ENCODE data around the gene CELF6. TPM values are rescaled to one million over a fixed set of nuclear protein-coding genes. Genes with fewer than 3 reads are reported as not detected.

Gene CELF6
- total RNA-seq, 6 donors from 2014 or later, result 0.61 to 29.3 (median 3.4) TPM

- H3K27me3 ChIP-seq, result no peaks in the 10 kb centered on the region
- H3K36me3 ChIP-seq, result peaks cover 0 to 17% (median 7%) of the 10 kb centered on the region in 4 donors
- 91 to 96% methylated on average over 3 of the region's 3 CpGs for WGBS, 2 donors
- H3K9me3 ChIP-seq, result no peaks in the 10 kb centered on the region
- H3K4me1 ChIP-seq, result no peaks in the 10 kb centered on the region
- H3K27ac ChIP-seq, result no peak overlapping the region
- no peak for DNase-seq
- no peak for ATAC-seq (ENCODE audit: low FRiP score in 2 of 2)
- H3K4me3 ChIP-seq, result no peak overlapping the region
- TF ChIP-seq POLR2A (IDR thresholded peaks at IDR 0.05) (no peak), EP300 (IDR thresholded peaks at IDR 0.05) (no peak), POLR2AphosphoS5 (IDR thresholded peaks at IDR 0.05) (no peak), CTCF (IDR thresholded peaks at IDR 0.05) (no peak)
Observed at GRCh38 chr15:72331021-72331420, 11.1 kb upstream of the CELF6 start.

- H3K4me3 ChIP-seq, result no peak overlapping the region
- DNase-seq, result no peak
- H3K4me1 ChIP-seq, result peaks cover 7 to 17% (median 12%) of the 10 kb centered on the region in 4 donors
- WGBS, 2 donors, result 98 to 100% methylated on average over 1 of the region's 1 CpG
- TF ChIP-seq POLR2AphosphoS5 (IDR thresholded peaks at IDR 0.05), result no peak
- no peak for TF ChIP-seq EP300 (IDR thresholded peaks at IDR 0.05)
- TF ChIP-seq CTCF (IDR thresholded peaks at IDR 0.05), result no peak
- no peak for TF ChIP-seq POLR2A (IDR thresholded peaks at IDR 0.05)
- H3K36me3 ChIP-seq, result peaks cover 0 to 14% (median 3%) of the 10 kb centered on the region in 4 donors
- ATAC-seq (ENCODE audit: low FRiP score in 2 of 2), result no peak
- H3K9me3 ChIP-seq, result no peaks in the 10 kb centered on the region
- H3K27ac ChIP-seq, result no peak overlapping the region
- H3K27me3 ChIP-seq, result no peaks in the 10 kb centered on the region
Observed at GRCh38 chr15:72323752-72324151, 3.8 kb upstream of the CELF6 start.

GRCh38 chr15:72319360-72319984 lies 485 bp downstream of the CELF6 start:
- Histone ChIP-seq H3K9me3 (no peaks in the 10 kb centered on the region), H3K36me3 (no peaks in the 10 kb centered on the region), H3K4me3 (peak overlapping the region; percentile 36 to 63 (median 54)), H3K27me3 (no peaks in the 10 kb centered on the region), H3K27ac (no peak overlapping the region), H3K4me1 (peaks cover 7 to 17% (median 12%) of the 10 kb centered on the region in 4 donors)
- peak; percentile 67 to 96 for DNase-seq
- peak in 1 of 2 donors; percentile 31 for TF ChIP-seq POLR2AphosphoS5 (IDR thresholded peaks at IDR 0.05)
- TF ChIP-seq CTCF (IDR thresholded peaks at IDR 0.05), result no peak
- ATAC-seq (ENCODE audit: low FRiP score in 2 of 2), result peak; percentile 86 to 92
- WGBS, 2 donors, result 13 to 14% methylated on average over 2 to 24 of the region's 48 CpGs

GRCh38 chr15:72318408-72318942 lies 1.5 kb downstream of the CELF6 start:
- Histone ChIP-seq H3K4me1 (peaks cover 7 to 17% (median 12%) of the 10 kb centered on the region in 4 donors), H3K36me3 (no peaks in the 10 kb centered on the region), H3K9me3 (no peaks in the 10 kb centered on the region), H3K27me3 (no peaks in the 10 kb centered on the region), H3K4me3 (no peak overlapping the region), H3K27ac (no peak overlapping the region)
- ATAC-seq (ENCODE audit: low FRiP score in 2 of 2) (no peak), DNase-seq (no peak)
- 29 to 30% methylated on average over 2 of the region's 2 CpGs for WGBS, 2 donors
- TF ChIP-seq CTCF (IDR thresholded peaks at IDR 0.05) (no peak), POLR2A (IDR thresholded peaks at IDR 0.05) (no peak)
